SJCRH30 (cell line): ENCODE results near the gene ZHX3. TPM values are rescaled to one million over a fixed set of nuclear protein-coding genes. Genes with fewer than 3 reads are reported as not detected.

Experiments used
- DNase-seq, 2 experiments: peaks; one replicate each; pipeline ENCODE4 v3.0.0-alpha.2; 2015 to 2020
- H3K27ac ChIP-seq: fragments of 250-450 bp; sonication (Bioruptor Pico); 2 replicates; pipeline ENCODE4 v1.5.1; 2020; ENCODE audit warnings: mild to moderate bottlenecking, moderate library complexity
- H3K27me3 ChIP-seq: fragments of 250-450 bp; sonication (Bioruptor Pico); 2 replicates; pipeline ENCODE4 v1.5.1; 2020; ENCODE audit warnings: mild to moderate bottlenecking, moderate library complexity
- H3K36me3 ChIP-seq: fragments of 250-450 bp; sonication (Bioruptor Pico); 2 replicates; pipeline ENCODE4 v1.5.1; 2020; ENCODE audit warnings: mild to moderate bottlenecking, moderate library complexity
- H3K4me1 ChIP-seq: fragments of 250-450 bp; sonication (Bioruptor Pico); 2 replicates; pipeline ENCODE4 v1.5.1; 2020; ENCODE audit warnings: mild to moderate bottlenecking, moderate library complexity
- H3K4me3 ChIP-seq: fragments of 250-450 bp; sonication (Bioruptor Pico); 2 replicates; pipeline ENCODE4 v1.5.1; 2020; ENCODE audit warnings: mild to moderate bottlenecking, moderate library complexity
- H3K9me3 ChIP-seq: fragments of 250-450 bp; sonication (Bioruptor Pico); replicated peaks from 2 replicates; pipeline ENCODE4 v1.5.1; 2020; ENCODE audit warnings: mild to moderate bottlenecking, moderate library complexity
- total RNA-seq: library from RNA; depleted of rRNA; stranded (reverse); fragments of >200 nt; shearing (Covaris generic); gene quantifications from 2 replicates; pipeline ENCODE4 v1.2.3, GENCODE V29; 2014

ZHX3 gene
- total RNA-seq, 1 experiment from 2014 or later = 16.2 TPM

DNA sequence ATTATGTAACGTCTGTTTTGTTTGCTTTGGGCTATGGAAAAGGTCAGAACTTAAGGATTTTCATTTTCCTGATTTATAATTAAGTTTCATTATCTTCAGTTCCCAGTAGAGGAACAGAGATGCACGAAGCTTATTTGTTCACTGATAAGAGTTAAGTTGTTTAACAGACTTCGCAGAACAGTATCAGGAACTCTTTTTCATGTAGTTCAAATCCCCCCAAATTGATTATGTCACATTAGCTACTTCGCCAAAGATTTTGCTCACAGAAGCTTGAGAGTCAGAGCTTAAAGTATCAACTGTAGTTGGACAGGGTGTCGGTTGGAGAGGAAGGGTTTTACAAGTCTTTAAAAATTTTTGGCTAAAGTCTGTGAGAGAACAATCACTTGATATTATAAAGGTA lies 43.4 kb downstream of the ZHX3 start:
- H3K4me3 ChIP-seq = no peak overlapping the region
- no peaks in the 10 kb centered on the region for H3K27me3 ChIP-seq
- no peak overlapping the region for H3K27ac ChIP-seq
- DNase-seq = no peak
- no peaks in the 10 kb centered on the region for H3K4me1 ChIP-seq
- no peaks in the 10 kb centered on the region for H3K36me3 ChIP-seq
- no peaks in the 10 kb centered on the region for H3K9me3 ChIP-seq

DNA sequence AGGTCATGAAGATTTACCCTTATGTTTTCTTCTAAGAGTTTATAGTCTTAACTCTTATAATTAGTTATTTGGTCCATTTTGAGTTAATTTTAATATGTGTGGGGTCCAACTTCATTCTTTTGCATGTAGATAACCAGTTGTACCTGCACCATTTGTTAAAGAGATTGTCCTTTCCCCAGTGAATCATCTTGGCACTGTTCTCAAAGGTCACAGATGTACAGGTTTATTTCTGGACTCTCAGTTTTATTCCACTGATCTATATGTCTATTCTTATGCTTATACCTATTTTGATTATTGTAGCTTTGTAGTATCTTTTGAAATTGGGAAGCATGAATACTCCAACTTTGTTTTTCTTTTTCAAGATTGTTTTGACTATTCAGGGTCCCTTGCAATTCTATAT lies 44.1 kb downstream of the ZHX3 start:
- Histone ChIP-seq H3K4me1 (no peaks in the 10 kb centered on the region; the same call in 1 of the 2 replicates), H3K27me3 (no peaks in the 10 kb centered on the region), H3K9me3 (no peaks in the 10 kb centered on the region), H3K36me3 (no peaks in the 10 kb centered on the region), H3K4me3 (no peak overlapping the region), H3K27ac (no peak overlapping the region)
- no peak for DNase-seq

DNA sequence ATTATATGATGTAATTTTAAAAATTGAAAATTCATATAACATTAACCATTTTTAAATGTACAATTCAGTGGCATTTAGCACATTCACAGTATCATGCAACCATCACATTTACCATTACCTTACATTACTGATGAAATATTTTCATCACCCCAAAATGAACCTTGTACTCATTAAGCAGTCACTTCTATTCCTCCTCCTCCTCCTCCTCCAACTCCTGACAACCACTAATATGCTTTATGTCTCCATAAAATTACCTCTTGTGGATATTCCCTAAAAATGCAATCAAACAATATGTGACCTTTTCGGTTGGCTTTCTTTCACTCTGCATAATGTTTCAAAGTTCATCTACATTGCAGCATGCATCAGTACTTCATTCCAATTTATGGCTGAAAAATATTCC lies 45.2 kb downstream of the ZHX3 start:
- Histone ChIP-seq H3K27me3 (no peaks in the 10 kb centered on the region), H3K4me3 (no peak overlapping the region), H3K36me3 (no peaks in the 10 kb centered on the region), H3K4me1 (no peaks in the 10 kb centered on the region; the same call in 1 of the 2 replicates), H3K27ac (no peak overlapping the region), H3K9me3 (no peaks in the 10 kb centered on the region)
- DNase-seq = no peak

DNA sequence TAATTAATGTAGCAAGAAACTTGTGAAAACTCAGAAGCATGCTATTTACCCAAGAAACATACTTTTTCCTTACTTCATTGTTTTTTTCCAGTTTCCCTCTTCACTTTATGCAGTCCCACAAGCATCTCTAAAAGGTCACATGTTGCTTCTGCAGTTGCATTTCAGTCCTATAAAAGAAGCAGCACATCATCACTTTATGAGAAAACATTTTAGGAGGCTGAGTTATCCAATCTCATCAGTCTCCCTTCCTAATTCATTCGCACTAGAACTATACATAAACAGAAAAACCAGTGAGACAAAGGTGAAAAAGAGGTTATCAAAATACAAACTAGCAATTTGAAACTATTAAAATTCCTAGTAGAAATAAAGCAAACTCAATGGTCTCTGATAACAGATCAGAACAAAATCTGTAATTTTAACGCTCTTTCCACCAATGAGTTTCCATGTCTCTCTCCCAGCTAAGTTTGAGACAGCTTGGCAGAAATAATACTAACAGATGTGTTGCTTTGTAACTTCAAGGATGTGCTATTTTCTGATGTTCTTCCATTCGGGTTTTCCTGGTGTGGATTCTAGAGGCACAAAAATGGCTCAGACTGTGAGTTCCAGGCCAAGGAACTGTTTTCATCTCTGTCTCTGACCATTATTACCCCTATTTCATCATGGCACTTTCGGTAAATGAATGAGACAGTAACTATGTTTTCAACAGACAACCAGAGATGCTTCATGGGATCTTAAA lies 48.4 kb downstream of the ZHX3 start:
- Histone ChIP-seq H3K27me3 (no peaks in the 10 kb centered on the region), H3K4me1 (no peaks in the 10 kb centered on the region; the same call in 1 of the 2 replicates), H3K27ac (no peak overlapping the region)

DNA sequence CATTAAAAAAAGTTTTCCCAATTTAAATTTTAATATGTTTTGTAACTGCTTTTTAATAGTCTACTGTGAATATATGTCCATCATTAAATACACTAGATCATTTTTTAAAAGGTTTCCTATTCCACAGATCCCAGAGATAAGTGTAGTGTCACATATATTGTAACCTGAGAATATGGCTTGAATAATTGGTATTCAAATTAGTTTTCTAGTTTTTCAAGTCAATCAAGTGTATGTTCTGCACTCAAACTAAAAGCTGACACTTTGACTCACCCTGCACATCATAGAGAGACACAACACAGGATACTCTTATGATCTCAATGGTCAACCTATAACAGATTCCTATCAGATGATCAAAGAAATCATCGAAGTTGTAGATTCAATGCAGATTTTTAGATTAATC lies 49.1 kb downstream of the ZHX3 start:
- H3K36me3 ChIP-seq = no peaks in the 10 kb centered on the region
- H3K4me1 ChIP-seq = no peaks in the 10 kb centered on the region; the same call in 1 of the 2 replicates
- no peaks in the 10 kb centered on the region for H3K9me3 ChIP-seq
- no peaks in the 10 kb centered on the region for H3K27me3 ChIP-seq
- H3K27ac ChIP-seq = no peak overlapping the region
- H3K4me3 ChIP-seq = no peak overlapping the region
- no peak for DNase-seq

More for the DNA sequence above, 48.4 kb downstream of the ZHX3 start:
- H3K9me3 ChIP-seq = no peaks in the 10 kb centered on the region
- H3K4me3 ChIP-seq = no peak overlapping the region
- no peaks in the 10 kb centered on the region for H3K36me3 ChIP-seq
- DNase-seq = no peak

DNA sequence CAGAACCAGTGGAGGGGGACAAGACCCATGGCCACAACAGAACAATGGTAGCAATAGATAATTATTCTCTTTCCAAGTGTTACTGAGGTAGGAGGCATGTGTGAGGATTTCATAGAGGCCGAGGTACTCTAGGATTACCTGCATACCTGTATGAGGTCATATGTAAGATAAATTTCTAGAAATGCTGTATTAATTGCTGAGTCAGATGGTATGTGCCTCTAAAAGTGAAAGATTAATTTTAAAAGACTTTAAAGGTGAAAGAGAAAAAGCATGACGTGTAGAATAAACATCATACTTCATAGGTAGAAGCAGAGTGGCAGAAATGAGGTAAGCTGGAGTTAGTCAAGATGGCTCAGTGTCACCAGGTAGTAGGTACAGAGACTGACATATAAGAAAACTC lies 51.6 kb downstream of the ZHX3 start:
- no peaks in the 10 kb centered on the region; the same call in 1 of the 2 replicates for H3K4me1 ChIP-seq

DNA sequence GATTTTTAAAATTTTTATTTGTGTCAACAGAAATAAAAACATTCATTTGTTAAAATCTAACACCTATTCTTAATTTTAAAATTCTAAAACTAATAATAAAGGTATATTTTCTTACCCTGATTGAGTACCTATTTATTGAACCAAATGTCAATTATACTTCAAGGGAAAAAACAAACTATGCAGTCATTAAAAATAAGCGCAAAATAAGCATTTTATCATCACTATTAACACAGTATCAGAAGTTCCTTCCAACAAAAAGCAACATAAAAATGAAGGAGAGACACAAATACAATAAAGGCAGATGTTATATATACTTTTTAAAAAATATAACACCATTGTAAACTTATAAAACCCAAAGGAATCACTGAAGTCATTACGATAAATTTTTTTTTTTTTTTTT lies 52.7 kb downstream of the ZHX3 start:
- Histone ChIP-seq H3K27me3 (no peaks in the 10 kb centered on the region), H3K9me3 (no peaks in the 10 kb centered on the region), H3K27ac (no peak overlapping the region), H3K4me3 (no peak overlapping the region), H3K4me1 (no peaks in the 10 kb centered on the region; the same call in 1 of the 2 replicates), H3K36me3 (no peaks in the 10 kb centered on the region)
- DNase-seq = no peak

More for the DNA sequence above, 51.6 kb downstream of the ZHX3 start:
- Histone ChIP-seq H3K9me3 (no peaks in the 10 kb centered on the region), H3K4me3 (no peak overlapping the region), H3K27me3 (no peaks in the 10 kb centered on the region), H3K36me3 (no peaks in the 10 kb centered on the region), H3K27ac (no peak overlapping the region)
- no peak for DNase-seq

DNA sequence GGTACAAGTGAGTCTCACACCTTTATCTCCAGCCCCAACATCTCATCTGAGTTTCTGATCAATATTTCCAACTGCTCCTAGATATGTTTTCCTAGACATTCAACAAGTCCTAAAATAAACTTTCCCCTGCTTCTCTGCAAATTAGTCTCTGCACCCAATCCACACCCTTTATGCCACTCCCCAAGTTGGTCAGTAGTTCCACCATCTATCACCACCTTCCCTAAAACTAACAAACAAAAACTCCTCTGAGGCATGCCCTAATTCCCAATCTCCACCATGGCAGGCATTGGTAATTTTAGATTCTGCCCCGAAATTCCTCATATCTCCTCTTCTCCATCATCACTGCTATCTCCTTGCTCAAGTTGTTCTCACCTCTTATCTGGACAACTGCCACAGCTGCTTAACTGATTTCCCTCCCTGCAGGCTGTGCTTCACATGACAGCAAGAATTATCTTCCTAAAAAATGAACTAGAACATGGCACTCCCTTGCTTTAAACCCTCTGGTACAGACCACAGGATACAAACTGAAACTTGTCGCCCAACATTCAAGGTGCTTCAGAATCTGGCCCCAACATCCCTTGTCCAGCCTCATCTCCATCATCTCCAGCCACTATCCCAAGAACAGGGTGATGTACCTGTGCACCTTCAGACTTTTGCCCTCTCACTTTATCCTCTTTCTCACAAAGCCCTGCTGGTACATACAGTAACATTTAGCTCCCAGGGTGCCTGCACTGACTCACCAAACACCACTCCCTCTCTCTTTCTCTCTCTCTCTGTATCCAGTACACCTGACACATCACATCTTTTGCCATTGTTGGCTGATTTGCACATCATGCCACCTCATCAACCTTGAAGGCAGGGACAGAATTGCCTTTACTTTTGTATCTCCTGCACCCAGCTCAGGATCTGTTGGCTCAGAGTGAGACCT lies 55.5 kb downstream of the ZHX3 start:
- no peak overlapping the region for H3K4me3 ChIP-seq
- H3K27me3 ChIP-seq = no peaks in the 10 kb centered on the region
- H3K9me3 ChIP-seq = no peaks in the 10 kb centered on the region
- H3K4me1 ChIP-seq = no peaks in the 10 kb centered on the region; the same call in 1 of the 2 replicates
- DNase-seq = no peak
- no peaks in the 10 kb centered on the region for H3K36me3 ChIP-seq
- H3K27ac ChIP-seq = no peak overlapping the region

DNA sequence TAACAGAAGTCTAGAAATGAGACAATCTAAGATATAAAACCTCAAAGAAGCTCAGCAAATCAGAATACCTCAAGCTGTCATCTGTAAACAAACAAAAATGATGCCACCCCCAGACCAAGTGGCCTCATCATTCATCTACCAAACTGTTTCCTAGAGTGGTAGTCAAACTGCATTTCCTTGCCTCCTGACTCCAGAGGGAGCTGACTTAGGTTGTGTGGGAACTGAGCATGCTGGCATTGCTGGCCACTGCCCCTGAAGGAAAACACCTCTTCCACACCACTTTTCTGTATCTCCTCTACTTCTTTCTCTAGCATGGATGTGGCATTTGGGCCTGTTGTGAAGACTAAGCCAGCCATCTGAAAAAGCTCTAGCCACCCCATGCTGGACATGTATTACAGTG lies 56.3 kb downstream of the ZHX3 start:
- Histone ChIP-seq H3K4me3 (no peak overlapping the region), H3K27me3 (no peaks in the 10 kb centered on the region), H3K36me3 (no peaks in the 10 kb centered on the region), H3K9me3 (no peaks in the 10 kb centered on the region), H3K4me1 (no peaks in the 10 kb centered on the region; the same call in none of the 2 replicates), H3K27ac (no peak overlapping the region)
- no peak for DNase-seq

DNA sequence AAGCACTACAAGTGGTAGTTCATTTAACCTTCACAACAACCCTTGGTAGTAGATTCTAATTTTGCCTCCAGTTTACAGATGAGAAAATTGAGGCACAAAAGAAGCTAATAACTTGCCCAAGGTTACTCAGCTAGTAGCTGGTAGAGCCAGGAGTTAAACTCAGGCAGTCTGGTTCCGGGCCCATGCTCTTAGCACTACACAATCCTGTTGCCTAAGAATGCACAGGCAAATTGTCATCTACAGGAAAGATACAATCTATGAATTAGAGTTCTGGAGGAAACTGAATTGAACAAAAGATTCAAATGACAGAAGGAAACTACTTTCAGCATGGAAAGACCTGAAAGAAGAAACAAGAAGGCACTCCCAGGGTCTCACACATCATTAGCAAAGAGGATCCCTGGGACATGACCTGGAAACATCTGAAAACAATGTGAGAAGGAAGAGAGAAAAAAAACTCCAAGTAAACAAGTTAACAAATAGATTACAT lies 56.8 kb downstream of the ZHX3 start:
- Histone ChIP-seq H3K27ac (no peak overlapping the region), H3K36me3 (no peaks in the 10 kb centered on the region), H3K4me1 (no peaks in the 10 kb centered on the region; the same call in none of the 2 replicates), H3K4me3 (no peak overlapping the region), H3K9me3 (no peaks in the 10 kb centered on the region), H3K27me3 (no peaks in the 10 kb centered on the region)
- no peak for DNase-seq

DNA sequence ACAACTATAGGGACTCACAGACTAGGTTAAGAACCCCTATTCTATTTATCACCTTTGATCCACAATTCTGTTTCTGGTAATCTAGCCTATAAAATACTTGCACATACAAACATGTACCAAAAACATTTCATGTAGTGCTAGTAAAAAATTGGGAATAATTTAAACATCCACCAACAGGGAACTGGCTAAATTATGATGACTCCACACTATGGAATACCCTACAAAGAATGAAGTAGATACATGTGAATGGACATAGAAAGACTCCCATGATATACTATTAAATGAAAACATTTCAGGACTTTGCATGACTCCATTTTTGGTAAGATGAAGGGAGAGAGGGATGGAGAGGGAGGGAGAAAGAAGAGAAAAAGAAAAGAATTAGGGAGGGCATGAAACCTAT lies 58.2 kb downstream of the ZHX3 start:
- Histone ChIP-seq H3K9me3 (no peaks in the 10 kb centered on the region), H3K4me1 (no peaks in the 10 kb centered on the region; the same call in none of the 2 replicates), H3K27ac (no peak overlapping the region), H3K36me3 (no peaks in the 10 kb centered on the region), H3K27me3 (no peaks in the 10 kb centered on the region), H3K4me3 (no peak overlapping the region)
- no peak for DNase-seq

DNA sequence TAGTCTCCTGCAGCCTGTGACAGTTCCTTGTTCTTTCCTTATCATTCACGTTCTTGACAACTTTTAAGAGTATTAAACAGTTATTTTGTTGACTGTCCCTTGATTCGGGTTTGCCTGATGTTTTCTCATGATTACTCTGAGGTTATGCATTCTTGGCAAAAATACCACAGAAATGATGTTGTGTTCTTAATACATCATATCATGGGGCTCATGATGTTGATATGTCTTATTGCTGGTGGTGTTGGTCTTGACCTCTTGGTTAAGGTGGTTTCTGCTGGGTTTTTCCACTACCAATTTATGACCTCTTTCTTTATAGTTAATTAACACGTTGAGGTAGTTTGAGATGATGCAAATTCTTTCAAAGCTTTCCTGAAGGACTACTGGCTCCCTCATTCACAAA lies 59.1 kb downstream of the ZHX3 start:
- H3K4me1 ChIP-seq = no peaks in the 10 kb centered on the region; the same call in none of the 2 replicates
- H3K4me3 ChIP-seq = no peak overlapping the region
- no peak overlapping the region for H3K27ac ChIP-seq
- H3K27me3 ChIP-seq = no peaks in the 10 kb centered on the region
- no peaks in the 10 kb centered on the region for H3K36me3 ChIP-seq
- DNase-seq = no peak
- H3K9me3 ChIP-seq = no peaks in the 10 kb centered on the region

DNA sequence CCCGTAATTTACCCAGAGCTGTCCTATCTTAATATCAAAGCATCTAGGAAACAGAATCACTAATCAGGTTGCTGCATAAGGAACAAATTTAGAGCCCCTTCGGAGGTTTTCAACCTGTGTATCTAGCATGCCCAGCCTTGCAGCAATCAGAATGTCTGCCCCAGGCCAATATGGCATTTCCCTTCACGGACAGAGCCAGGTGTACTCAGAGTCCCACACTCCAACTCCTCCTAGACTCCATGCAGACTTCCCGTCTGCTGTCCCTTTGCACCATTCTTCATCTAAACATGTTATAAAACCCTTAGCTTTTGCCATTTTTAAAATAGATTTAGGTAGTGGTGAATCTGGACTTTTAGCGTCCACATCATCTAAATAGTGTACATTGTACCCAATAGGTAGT lies 61.0 kb downstream of the ZHX3 start:
- no peak overlapping the region for H3K4me3 ChIP-seq
- no peak overlapping the region for H3K27ac ChIP-seq
- H3K9me3 ChIP-seq = no peaks in the 10 kb centered on the region
- H3K36me3 ChIP-seq = no peaks in the 10 kb centered on the region
- DNase-seq = peak; percentile 42 to 67
- no peaks in the 10 kb centered on the region for H3K27me3 ChIP-seq
- no peaks in the 10 kb centered on the region; the same call in none of the 2 replicates for H3K4me1 ChIP-seq

DNA sequence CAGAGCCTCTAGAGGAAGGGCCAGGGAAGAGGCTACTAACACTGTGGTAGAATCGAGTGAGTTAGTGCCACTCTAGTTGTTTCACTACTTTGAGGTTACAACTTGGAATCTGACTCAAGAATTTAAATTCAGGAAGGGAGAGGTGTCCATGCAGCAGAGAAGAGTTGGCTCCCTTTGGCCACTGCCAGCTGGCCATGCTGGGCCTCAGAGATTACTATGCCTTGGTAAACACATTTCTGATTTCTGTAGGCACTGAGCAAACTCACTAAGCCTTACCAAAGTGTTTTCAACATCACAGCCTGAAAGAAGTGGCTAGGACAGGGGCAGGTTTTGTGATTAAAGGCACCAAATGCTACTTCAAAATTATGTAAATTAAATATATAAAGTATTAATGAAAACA lies 61.9 kb downstream of the ZHX3 start:
- DNase-seq = no peak
- Histone ChIP-seq H3K27ac (no peak overlapping the region), H3K4me1 (no peaks in the 10 kb centered on the region; the same call in none of the 2 replicates), H3K27me3 (no peaks in the 10 kb centered on the region), H3K4me3 (no peak overlapping the region), H3K36me3 (no peaks in the 10 kb centered on the region), H3K9me3 (no peaks in the 10 kb centered on the region)
